HL-60 (cell line): ENCODE results near the gene GTF3C1.

Experiments used
- DNase-seq, 2 experiments: peaks; one replicate each; pipeline ENCODE4 v3.0.0-alpha.2; 2010 to 2020; ENCODE audit warnings: low read depth in 1 of 2, low spot score in 1 of 2
- H3K27ac ChIP-seq: fragments of 250-450 bp; sonication (Bioruptor Pico); replicated peaks from 2 replicates; pipeline ENCODE4 v1.5.1; 2020; ENCODE audit warnings: mild to moderate bottlenecking, moderate library complexity
- H3K27me3 ChIP-seq: fragments of 250-450 bp; sonication (Bioruptor Pico); 2 replicates; pipeline ENCODE4 v1.5.1; 2021; ENCODE audit warnings: mild to moderate bottlenecking, moderate library complexity; ENCODE audit not compliant: insufficient read depth, poor library complexity, severe bottlenecking
- H3K4me3 ChIP-seq: replicated peaks from 2 replicates; pipeline ENCODE4 v1.5.1; 2011; ENCODE audit warnings: mild to moderate bottlenecking, control low read depth, low read length; ENCODE audit not compliant: insufficient read depth
- CTCF ChIP-seq: IDR thresholded peaks from one replicate; pipeline ENCODE4 v1.5.1; 2011; ENCODE audit warnings: low read length, control low read depth, inconsistent platforms; ENCODE audit not compliant: insufficient read depth
- GABPA ChIP-seq: IDR thresholded peaks from 2 replicates; pipeline ENCODE4 v1.6.1; 2012; ENCODE audit warnings: low read depth
- POLR2AphosphoS5 ChIP-seq: IDR thresholded peaks from 2 replicates; pipeline ENCODE4 v1.6.1; 2012; ENCODE audit warnings: low read depth
- REST ChIP-seq: IDR thresholded peaks from 2 replicates; pipeline ENCODE4 v1.6.1; 2012; ENCODE audit warnings: low read depth; ENCODE audit not compliant: insufficient replicate concordance
- SPI1 ChIP-seq: IDR thresholded peaks from 2 replicates; pipeline ENCODE4 v1.6.1; 2012; ENCODE audit warnings: low read depth, mild to moderate bottlenecking, borderline replicate concordance

Gene GTF3C1

GRCh38 chr16:27486760-27487159, 63.0 kb downstream of the GTF3C1 start:
- no peak for DNase-seq
- TF ChIP-seq GABPA, result no peak
- TF ChIP-seq POLR2AphosphoS5, result no peak
- no peak overlapping the region for H3K27ac ChIP-seq
- H3K4me3 ChIP-seq, result no peak overlapping the region
- H3K27me3 ChIP-seq, result no peaks in the 10 kb centered on the region

GRCh38 chr16:27486344-27486743, 63.4 kb downstream of the GTF3C1 start:
- Histone ChIP-seq H3K27ac (no peak overlapping the region), H3K27me3 (no peaks in the 10 kb centered on the region), H3K4me3 (no peak overlapping the region)
- TF ChIP-seq POLR2AphosphoS5, result no peak
- TF ChIP-seq SPI1, result no peak
- no peak for TF ChIP-seq REST
- TF ChIP-seq GABPA, result no peak
- DNase-seq, result no peak

- TF ChIP-seq CTCF, result no peak
- TF ChIP-seq GABPA, result no peak
- TF ChIP-seq POLR2AphosphoS5, result no peak
- TF ChIP-seq SPI1, result no peak
- no peak for TF ChIP-seq REST
- H3K27ac ChIP-seq, result no peak overlapping the region
- DNase-seq, result no peak
- H3K4me3 ChIP-seq, result no peak overlapping the region
- no peaks in the 10 kb centered on the region for H3K27me3 ChIP-seq
Observed at GRCh38 chr16:27485811-27486210, 63.9 kb downstream of the GTF3C1 start.

- TF ChIP-seq REST (no peak), POLR2AphosphoS5 (no peak), SPI1 (no peak), GABPA (no peak), CTCF (no peak)
- H3K27me3 ChIP-seq, result no peaks in the 10 kb centered on the region
- DNase-seq, result no peak
- H3K4me3 ChIP-seq, result no peak overlapping the region
- H3K27ac ChIP-seq, result no peak overlapping the region
Observed at GRCh38 chr16:27485126-27485525, 64.6 kb downstream of the GTF3C1 start.
